ENCODE measurements around the gene EEFSEC. TPM values are rescaled to one million over a fixed set of nuclear protein-coding genes. Genes with fewer than 3 reads are reported as not detected.

The EEFSEC gene
- total RNA-seq, 1 donor from 2014 or later = 6.1 TPM

DNA sequence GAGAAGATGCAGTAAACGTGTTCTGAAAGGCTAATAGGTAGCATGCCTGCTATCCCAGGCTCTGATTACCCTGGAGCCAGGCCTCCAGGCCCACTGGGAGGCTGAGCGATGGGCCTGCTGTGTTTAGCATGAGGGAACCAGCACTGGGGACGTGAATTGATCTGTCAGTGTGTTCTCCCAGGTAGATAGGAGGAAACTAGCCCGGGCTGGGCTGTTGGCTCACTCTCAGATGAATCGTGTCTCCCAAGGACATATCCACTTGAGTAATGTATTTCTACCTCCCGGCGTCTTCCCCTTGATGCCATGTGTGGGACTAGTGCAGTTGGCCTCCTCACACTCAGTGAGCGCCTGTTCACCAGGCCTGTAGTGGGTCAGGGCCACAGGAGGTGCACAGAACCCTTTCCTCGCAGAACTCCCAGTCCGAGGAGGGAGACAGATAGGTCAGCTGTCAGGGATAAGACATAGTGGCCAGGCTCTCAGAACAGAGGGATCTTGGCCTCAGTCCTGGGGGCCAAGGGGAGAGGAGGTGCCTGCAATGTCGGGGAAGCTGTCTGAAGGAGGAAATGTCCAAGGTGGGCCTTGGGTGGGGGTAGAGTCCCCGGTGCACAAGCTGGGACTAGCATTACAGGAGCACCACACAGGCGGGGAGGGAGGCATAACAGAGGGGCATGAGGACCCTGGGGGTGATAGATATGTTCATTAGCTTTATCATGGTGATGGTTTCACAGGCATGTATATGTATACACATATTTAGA lies 201.7 kb downstream of the EEFSEC start:
- Histone ChIP-seq H3K9me3 (ENCODE audit: insufficient read depth, low read depth, low read length) (no peaks in the 10 kb centered on the region), H3K36me3 (ENCODE audit: insufficient read depth, low read length) (no peaks in the 10 kb centered on the region), H3K79me2 (ENCODE audit: insufficient read depth, low read length) (no peaks in the 10 kb centered on the region), H4K20me1 (ENCODE audit: insufficient read depth, low read length) (peaks cover 12% of the 10 kb centered on the region), H3K27me3 (ENCODE audit: insufficient read depth, low read length) (no peaks in the 10 kb centered on the region), H3K4me1 (ENCODE audit: insufficient read depth, low read length) (peaks cover 6% of the 10 kb centered on the region), H3K27ac (ENCODE audit: low read depth, low read length) (no peak overlapping the region), H3K9ac (ENCODE audit: low read length) (no peak overlapping the region), H3K4me2 (ENCODE audit: low read length) (no peak overlapping the region), H2AFZ (ENCODE audit: low read depth, low read length) (no peak overlapping the region), H3K4me3 (ENCODE audit: insufficient read depth, low read depth, low read length) (no peak overlapping the region)
- Mint-ChIP-seq H3K4me3 (ENCODE audit: unreplicated experiment) (no peak overlapping the region), H3K9me3 (ENCODE audit: unreplicated experiment) (no peaks in the 10 kb centered on the region), H3K27me3 (ENCODE audit: low read depth, unreplicated experiment) (peaks cover 5% of the 10 kb centered on the region), H3K4me1 (ENCODE audit: low read depth, unreplicated experiment) (peaks cover 11% of the 10 kb centered on the region), H3K27ac (ENCODE audit: unreplicated experiment) (no peak overlapping the region), H3K36me3 (ENCODE audit: low read depth, unreplicated experiment) (peaks cover 10% of the 10 kb centered on the region)
- DNase-seq (ENCODE audit: low read depth) (no peak), FAIRE-seq (no peak)
- no peak for TF ChIP-seq EZH2 (IDR thresholded peaks at IDR 0.05; ENCODE audit: insufficient read depth, low read length)
- TF ChIP-seq, protein P1, sequence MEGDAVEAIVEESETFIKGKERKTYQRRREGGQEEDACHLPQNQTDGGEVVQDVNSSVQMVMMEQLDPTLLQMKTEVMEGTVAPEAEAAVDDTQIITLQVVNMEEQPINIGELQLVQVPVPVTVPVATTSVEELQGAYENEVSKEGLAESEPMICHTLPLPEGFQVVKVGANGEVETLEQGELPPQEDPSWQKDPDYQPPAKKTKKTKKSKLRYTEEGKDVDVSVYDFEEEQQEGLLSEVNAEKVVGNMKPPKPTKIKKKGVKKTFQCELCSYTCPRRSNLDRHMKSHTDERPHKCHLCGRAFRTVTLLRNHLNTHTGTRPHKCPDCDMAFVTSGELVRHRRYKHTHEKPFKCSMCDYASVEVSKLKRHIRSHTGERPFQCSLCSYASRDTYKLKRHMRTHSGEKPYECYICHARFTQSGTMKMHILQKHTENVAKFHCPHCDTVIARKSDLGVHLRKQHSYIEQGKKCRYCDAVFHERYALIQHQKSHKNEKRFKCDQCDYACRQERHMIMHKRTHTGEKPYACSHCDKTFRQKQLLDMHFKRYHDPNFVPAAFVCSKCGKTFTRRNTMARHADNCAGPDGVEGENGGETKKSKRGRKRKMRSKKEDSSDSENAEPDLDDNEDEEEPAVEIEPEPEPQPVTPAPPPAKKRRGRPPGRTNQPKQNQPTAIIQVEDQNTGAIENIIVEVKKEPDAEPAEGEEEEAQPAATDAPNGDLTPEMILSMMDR (IDR thresholded peaks at IDR 0.05; ENCODE audit: insufficient read depth, low read depth, low read length) = no peak

DNA sequence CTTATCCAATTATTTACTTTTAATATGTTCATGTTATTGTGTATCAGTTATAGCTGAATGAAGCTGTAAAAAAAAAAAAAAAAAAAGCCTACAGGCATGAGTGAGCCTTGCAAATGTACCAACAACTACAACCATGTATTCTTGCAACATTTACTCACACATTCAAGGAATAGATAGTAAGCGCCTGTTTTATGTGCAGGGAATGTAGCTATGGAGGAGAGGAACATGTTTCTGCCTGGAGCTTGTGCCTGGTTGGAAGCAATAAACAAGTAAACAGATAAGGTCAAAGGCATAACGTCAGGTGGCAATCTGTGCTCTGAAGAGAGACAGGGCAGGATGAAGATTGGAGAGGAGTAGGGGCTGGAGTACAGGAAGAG lies 202.2 kb downstream of the EEFSEC start:
- Histone ChIP-seq H3K9ac (ENCODE audit: low read length) (no peak overlapping the region), H3K4me1 (ENCODE audit: insufficient read depth, low read length) (peaks cover 6% of the 10 kb centered on the region), H3K27ac (ENCODE audit: low read depth, low read length) (no peak overlapping the region), H3K4me3 (ENCODE audit: insufficient read depth, low read depth, low read length) (no peak overlapping the region), H3K36me3 (ENCODE audit: insufficient read depth, low read length) (no peaks in the 10 kb centered on the region), H3K27me3 (ENCODE audit: insufficient read depth, low read length) (no peaks in the 10 kb centered on the region), H2AFZ (ENCODE audit: low read depth, low read length) (no peak overlapping the region), H3K79me2 (ENCODE audit: insufficient read depth, low read length) (no peaks in the 10 kb centered on the region), H4K20me1 (ENCODE audit: insufficient read depth, low read length) (peaks cover 12% of the 10 kb centered on the region), H3K9me3 (ENCODE audit: insufficient read depth, low read depth, low read length) (no peaks in the 10 kb centered on the region), H3K4me2 (ENCODE audit: low read length) (no peak overlapping the region)
- FAIRE-seq (no peak), DNase-seq (ENCODE audit: low read depth) (no peak)
- Mint-ChIP-seq H3K4me1 (ENCODE audit: low read depth, unreplicated experiment) (peaks cover 11% of the 10 kb centered on the region), H3K27ac (ENCODE audit: unreplicated experiment) (no peak overlapping the region), H3K4me3 (ENCODE audit: unreplicated experiment) (no peak overlapping the region), H3K36me3 (ENCODE audit: low read depth, unreplicated experiment) (peaks cover 10% of the 10 kb centered on the region), H3K9me3 (ENCODE audit: unreplicated experiment) (no peaks in the 10 kb centered on the region), H3K27me3 (ENCODE audit: low read depth, unreplicated experiment) (peaks cover 5% of the 10 kb centered on the region)
- TF ChIP-seq EZH2 (IDR thresholded peaks at IDR 0.05; ENCODE audit: insufficient read depth, low read length) = no peak
- TF ChIP-seq, protein P1 (IDR thresholded peaks at IDR 0.05; ENCODE audit: insufficient read depth, low read depth, low read length) = no peak

DNA sequence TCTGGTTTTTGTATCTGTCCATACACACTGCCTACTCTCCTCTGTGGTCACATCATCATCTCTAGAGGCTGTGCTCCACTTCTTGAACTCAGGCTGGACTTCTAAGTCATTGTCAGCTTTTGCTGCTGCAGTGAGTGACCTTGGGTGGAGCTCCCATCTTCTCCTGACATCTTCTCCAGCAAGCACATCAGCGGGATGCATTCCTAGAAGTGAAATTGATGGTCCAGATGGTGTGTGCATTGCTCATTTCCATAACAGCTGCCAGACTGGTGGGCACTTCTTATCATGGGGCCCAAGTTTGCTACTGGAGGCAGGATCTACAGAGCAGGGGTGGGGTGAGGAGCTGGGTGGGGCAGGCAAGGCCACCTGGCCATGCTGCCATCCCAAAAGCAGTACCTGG lies 203.5 kb downstream of the EEFSEC start:
- Histone ChIP-seq H3K27me3 (ENCODE audit: insufficient read depth, low read length) (no peaks in the 10 kb centered on the region), H2AFZ (ENCODE audit: low read depth, low read length) (no peak overlapping the region), H3K4me1 (ENCODE audit: insufficient read depth, low read length) (peaks cover 11% of the 10 kb centered on the region), H3K4me3 (ENCODE audit: insufficient read depth, low read depth, low read length) (no peak overlapping the region), H3K4me2 (ENCODE audit: low read length) (no peak overlapping the region), H4K20me1 (ENCODE audit: insufficient read depth, low read length) (peaks cover 15% of the 10 kb centered on the region), H3K27ac (ENCODE audit: low read depth, low read length) (no peak overlapping the region), H3K9ac (ENCODE audit: low read length) (no peak overlapping the region), H3K79me2 (ENCODE audit: insufficient read depth, low read length) (no peaks in the 10 kb centered on the region), H3K9me3 (ENCODE audit: insufficient read depth, low read depth, low read length) (no peaks in the 10 kb centered on the region), H3K36me3 (ENCODE audit: insufficient read depth, low read length) (no peaks in the 10 kb centered on the region)
- Mint-ChIP-seq H3K36me3 (ENCODE audit: low read depth, unreplicated experiment) (peaks cover 2% of the 10 kb centered on the region), H3K9me3 (ENCODE audit: unreplicated experiment) (no peaks in the 10 kb centered on the region), H3K4me3 (ENCODE audit: unreplicated experiment) (no peak overlapping the region), H3K4me1 (ENCODE audit: low read depth, unreplicated experiment) (peaks cover 17% of the 10 kb centered on the region), H3K27ac (ENCODE audit: unreplicated experiment) (no peak overlapping the region), H3K27me3 (ENCODE audit: low read depth, unreplicated experiment) (peaks cover 5% of the 10 kb centered on the region)
- no peak for TF ChIP-seq EZH2 (IDR thresholded peaks at IDR 0.05; ENCODE audit: insufficient read depth, low read length)
- no peak for FAIRE-seq
- DNase-seq (ENCODE audit: low read depth) = no peak
